Measurements from ENCODE around the gene KAT5.
"Not testable (repeated sequence)": the region's sequence is repeated elsewhere in the genome, so short reads cannot be mapped to it uniquely, and the experiment has no call there.

Gene KAT5

DNA sequence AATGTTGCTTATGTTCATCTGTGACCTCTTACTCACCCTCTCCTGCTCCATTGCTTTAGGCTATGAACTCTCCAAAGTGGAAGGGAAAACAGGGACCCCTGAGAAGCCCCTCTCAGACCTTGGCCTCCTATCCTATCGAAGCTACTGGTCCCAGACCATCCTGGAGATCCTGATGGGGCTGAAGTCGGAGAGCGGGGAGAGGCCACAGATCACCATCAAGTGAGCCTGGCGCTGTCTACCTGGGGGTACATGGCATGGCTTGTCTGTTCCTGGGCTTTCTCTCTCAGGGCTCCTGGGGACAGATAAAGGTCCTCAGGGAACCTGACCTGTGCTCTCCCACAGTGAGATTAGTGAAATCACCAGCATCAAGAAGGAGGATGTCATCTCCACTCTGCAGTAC, 6.5 kb downstream of the KAT5 start:
- DNase-seq = no peak
- peaks cover 66% of the 10 kb centered on the region for H3K36me3 Mint-ChIP-seq (ENCODE audit: low read depth)
- peak overlapping the region; percentile 92 for H3K27ac Mint-ChIP-seq

DNA sequence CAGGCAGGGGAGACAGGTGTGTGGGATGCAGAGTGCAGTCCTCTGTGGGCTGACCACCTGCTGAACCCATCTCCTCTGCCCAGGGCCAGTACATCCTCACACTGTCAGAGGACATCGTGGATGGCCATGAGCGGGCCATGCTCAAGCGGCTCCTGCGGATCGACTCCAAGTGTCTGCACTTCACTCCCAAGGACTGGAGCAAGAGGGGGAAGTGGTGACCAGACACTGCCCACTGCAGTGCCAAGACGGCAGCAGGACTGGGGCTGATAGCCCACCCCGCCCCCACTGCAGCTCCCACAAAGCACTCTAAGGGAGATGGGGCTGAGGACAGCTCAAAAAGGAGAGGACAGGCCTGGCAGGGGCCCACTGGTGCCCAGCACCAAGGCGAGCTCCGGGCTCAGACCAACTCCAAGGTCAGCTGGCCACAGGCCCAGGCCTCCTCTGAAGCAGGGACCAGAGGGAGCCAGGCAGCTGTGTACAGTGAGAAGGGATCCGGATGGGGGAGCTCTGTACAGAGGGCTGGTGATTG, 7.0 kb downstream of the KAT5 start:
- DNase-seq = no peak
- peaks cover 61% of the 10 kb centered on the region for H3K36me3 Mint-ChIP-seq (ENCODE audit: low read depth)
- H3K27me3 Mint-ChIP-seq = no peaks in the 10 kb centered on the region
- peak overlapping the region; percentile 92 for H3K27ac Mint-ChIP-seq
- H3K4me3 Mint-ChIP-seq = peak overlapping the region; percentile 95
- H3K4me1 Mint-ChIP-seq (ENCODE audit: low read depth) = peaks cover 37% of the 10 kb centered on the region
- no peaks in the 10 kb centered on the region for H3K9me3 Mint-ChIP-seq

More for the DNA sequence above, 6.5 kb downstream of the KAT5 start:
- peak overlapping the region; percentile 95 for H3K4me3 Mint-ChIP-seq
- H3K27me3 Mint-ChIP-seq = no peaks in the 10 kb centered on the region
- H3K4me1 Mint-ChIP-seq (ENCODE audit: low read depth) = peaks cover 41% of the 10 kb centered on the region
- H3K9me3 Mint-ChIP-seq = no peaks in the 10 kb centered on the region

- no peak for DNase-seq
- H3K36me3 Mint-ChIP-seq (ENCODE audit: low read depth) = peaks cover 53% of the 10 kb centered on the region
- peak overlapping the region; percentile 95 for H3K4me3 Mint-ChIP-seq
- peaks cover 29% of the 10 kb centered on the region for H3K4me1 Mint-ChIP-seq (ENCODE audit: low read depth)
- peak overlapping the region; percentile 92 for H3K27ac Mint-ChIP-seq
- H3K9me3 Mint-ChIP-seq = no peaks in the 10 kb centered on the region
- H3K27me3 Mint-ChIP-seq = no peaks in the 10 kb centered on the region
Observed at GRCh38 chr11:65719871-65720210, 7.8 kb downstream of the KAT5 start.

DNA sequence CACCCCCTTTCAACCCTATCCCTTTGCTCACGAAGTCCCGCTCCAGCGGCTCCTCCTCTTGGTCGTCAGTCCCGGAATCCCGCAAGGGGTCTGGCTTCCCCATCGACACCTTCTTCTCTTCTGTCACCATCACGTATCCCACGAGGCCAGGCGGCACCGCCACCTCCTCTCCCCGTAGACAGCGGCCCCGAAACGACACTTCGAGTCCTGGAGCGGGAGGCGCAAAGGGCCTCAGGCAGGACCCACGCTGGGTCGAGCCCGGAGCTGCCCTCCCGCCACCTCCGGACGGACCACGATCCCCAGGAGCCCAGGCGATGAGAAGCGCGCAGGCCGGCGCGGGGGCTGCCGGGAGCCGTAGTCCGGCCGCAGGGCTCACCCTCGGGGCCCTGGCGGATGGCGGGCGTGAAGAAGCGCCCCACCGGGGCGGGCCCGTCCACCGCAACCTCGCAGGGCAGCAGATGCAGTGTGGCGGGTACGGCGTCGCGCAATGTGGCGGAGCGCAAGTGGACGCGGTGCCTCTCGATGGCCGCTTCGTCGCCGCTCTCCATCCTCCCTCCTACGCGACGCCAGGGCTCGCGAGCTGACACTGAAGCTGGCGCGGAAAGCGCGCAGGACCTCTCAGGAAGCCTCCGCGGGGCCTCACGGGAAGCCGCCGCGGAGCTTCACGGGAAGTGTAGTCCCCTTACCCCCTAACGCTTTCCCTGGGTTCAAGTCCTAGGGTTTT, 8.3 kb downstream of the KAT5 start, which contains the start of gene RNASEH2C:
RNASEH2C (minus strand) TSS at position 588 of the 724 bp plus-strand sequence; CDS start at position 548, 40 bp downstream.
- peak; percentile 88 for DNase-seq
- Mint-ChIP-seq H3K27me3 (no peaks in the 10 kb centered on the region), H3K4me1 (ENCODE audit: low read depth) (peaks cover 26% of the 10 kb centered on the region), H3K9me3 (no peaks in the 10 kb centered on the region), H3K27ac (peak within 1 kb of the TSS; percentile 92), H3K4me3 (peak within 1 kb of the TSS; percentile 95), H3K36me3 (ENCODE audit: low read depth) (peaks cover 48% of the 10 kb centered on the region)

DNA sequence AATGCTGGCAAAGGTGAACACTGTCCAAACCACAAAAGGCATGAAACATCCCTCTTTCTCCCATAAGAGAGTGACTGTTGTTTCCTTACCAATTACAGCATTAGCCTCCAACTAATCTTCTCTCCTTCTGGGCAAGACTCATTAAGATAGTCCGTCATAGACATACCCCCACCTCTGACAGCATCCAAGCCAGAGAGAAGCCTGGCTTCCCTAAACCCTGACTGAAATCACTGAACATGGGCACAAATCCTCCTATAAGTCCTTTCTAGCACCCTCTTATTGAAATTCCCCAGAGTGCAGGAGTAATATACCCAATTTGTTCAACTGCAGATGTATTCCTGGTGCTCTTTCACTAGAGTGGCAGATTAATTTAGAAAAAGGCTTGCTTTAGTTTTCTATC, 10.2 kb downstream of the KAT5 start:
- Mint-ChIP-seq H3K4me1 (ENCODE audit: low read depth) (peaks cover 24% of the 10 kb centered on the region), H3K36me3 (ENCODE audit: low read depth) (peaks cover 31% of the 10 kb centered on the region), H3K4me3 (peak overlapping the region; percentile 8), H3K27me3 (no peaks in the 10 kb centered on the region), H3K27ac (no peak overlapping the region), H3K9me3 (no peaks in the 10 kb centered on the region)
- DNase-seq = no peak

GRCh38 chr11:65726660-65727059, 14.6 kb downstream of the KAT5 start:
- Mint-ChIP-seq H3K27me3 (peaks cover 3% of the 10 kb centered on the region), H3K4me1 (ENCODE audit: low read depth) (no peaks in the 10 kb centered on the region), H3K4me3 (no peak overlapping the region), H3K36me3 (ENCODE audit: low read depth) (no peaks in the 10 kb centered on the region), H3K27ac (no peak overlapping the region), H3K9me3 (no peaks in the 10 kb centered on the region)
- no peak for DNase-seq

GRCh38 chr11:65727865-65728264, 15.8 kb downstream of the KAT5 start:
- no peak overlapping the region for H3K4me3 Mint-ChIP-seq
- no peak overlapping the region for H3K27ac Mint-ChIP-seq
- no peaks in the 10 kb centered on the region for H3K36me3 Mint-ChIP-seq (ENCODE audit: low read depth)
- no peak for DNase-seq
- peaks cover 9% of the 10 kb centered on the region for H3K27me3 Mint-ChIP-seq
- no peaks in the 10 kb centered on the region for H3K9me3 Mint-ChIP-seq
- no peaks in the 10 kb centered on the region for H3K4me1 Mint-ChIP-seq (ENCODE audit: low read depth)

- no peaks in the 10 kb centered on the region for H3K36me3 Mint-ChIP-seq (ENCODE audit: low read depth)
- DNase-seq = no peak
- no peaks in the 10 kb centered on the region for H3K4me1 Mint-ChIP-seq (ENCODE audit: low read depth)
- H3K27ac Mint-ChIP-seq = no peak overlapping the region
- no peaks in the 10 kb centered on the region for H3K9me3 Mint-ChIP-seq
- peaks cover 22% of the 10 kb centered on the region for H3K27me3 Mint-ChIP-seq
- no peak overlapping the region for H3K4me3 Mint-ChIP-seq
Observed at GRCh38 chr11:65730461-65730860, 18.4 kb downstream of the KAT5 start.

GRCh38 chr11:65735111-65735510, 23.1 kb downstream of the KAT5 start:
- peaks cover 38% of the 10 kb centered on the region for H3K27me3 Mint-ChIP-seq
- not testable (repeated sequence) for DNase-seq; H3K4me3 Mint-ChIP-seq; H3K27ac Mint-ChIP-seq; H3K4me1 Mint-ChIP-seq (ENCODE audit: low read depth); H3K36me3 Mint-ChIP-seq (ENCODE audit: low read depth); H3K9me3 Mint-ChIP-seq

- Mint-ChIP-seq H3K4me1 (ENCODE audit: low read depth) (no peaks in the 10 kb centered on the region), H3K27ac (no peak overlapping the region), H3K27me3 (peaks cover 36% of the 10 kb centered on the region), H3K4me3 (no peak overlapping the region), H3K36me3 (ENCODE audit: low read depth) (no peaks in the 10 kb centered on the region), H3K9me3 (peaks cover 6% of the 10 kb centered on the region)
- no peak for DNase-seq
Observed at GRCh38 chr11:65736810-65737209, 24.8 kb downstream of the KAT5 start.

GRCh38 chr11:65739022-65739421, 27.0 kb downstream of the KAT5 start:
- H3K4me3 Mint-ChIP-seq = no peak overlapping the region
- peaks cover 25% of the 10 kb centered on the region for H3K27me3 Mint-ChIP-seq
- H3K4me1 Mint-ChIP-seq (ENCODE audit: low read depth) = no peaks in the 10 kb centered on the region
- no peak overlapping the region for H3K27ac Mint-ChIP-seq
- no peak for DNase-seq
- no peaks in the 10 kb centered on the region for H3K36me3 Mint-ChIP-seq (ENCODE audit: low read depth)
- H3K9me3 Mint-ChIP-seq = peaks cover 6% of the 10 kb centered on the region

- no peak for DNase-seq
- no peak overlapping the region for H3K27ac Mint-ChIP-seq
- peaks cover 29% of the 10 kb centered on the region for H3K27me3 Mint-ChIP-seq
- no peaks in the 10 kb centered on the region for H3K4me1 Mint-ChIP-seq (ENCODE audit: low read depth)
- H3K4me3 Mint-ChIP-seq = no peak overlapping the region
- H3K9me3 Mint-ChIP-seq = peaks cover 6% of the 10 kb centered on the region
- H3K36me3 Mint-ChIP-seq (ENCODE audit: low read depth) = no peaks in the 10 kb centered on the region
Observed at GRCh38 chr11:65741185-65741584, 29.1 kb downstream of the KAT5 start.

GRCh38 chr11:65742353-65742752, 30.3 kb downstream of the KAT5 start:
- H3K36me3 Mint-ChIP-seq (ENCODE audit: low read depth) = no peaks in the 10 kb centered on the region
- peaks cover 28% of the 10 kb centered on the region for H3K27me3 Mint-ChIP-seq
- H3K4me1 Mint-ChIP-seq (ENCODE audit: low read depth) = no peaks in the 10 kb centered on the region
- no peak for DNase-seq
- no peak overlapping the region for H3K4me3 Mint-ChIP-seq
- no peaks in the 10 kb centered on the region for H3K9me3 Mint-ChIP-seq
- H3K27ac Mint-ChIP-seq = no peak overlapping the region

GRCh38 chr11:65743681-65744025, 31.6 kb downstream of the KAT5 start:
- Mint-ChIP-seq H3K4me1 (ENCODE audit: low read depth) (no peaks in the 10 kb centered on the region), H3K4me3 (no peak overlapping the region), H3K36me3 (ENCODE audit: low read depth) (no peaks in the 10 kb centered on the region), H3K9me3 (no peaks in the 10 kb centered on the region), H3K27me3 (peaks cover 22% of the 10 kb centered on the region), H3K27ac (no peak overlapping the region)
- no peak for DNase-seq

GRCh38 chr11:65744026-65744698, 32.1 kb downstream of the KAT5 start:
- Mint-ChIP-seq H3K27me3 (peaks cover 24% of the 10 kb centered on the region), H3K27ac (no peak overlapping the region), H3K9me3 (no peaks in the 10 kb centered on the region), H3K4me1 (ENCODE audit: low read depth) (no peaks in the 10 kb centered on the region), H3K4me3 (no peak overlapping the region), H3K36me3 (ENCODE audit: low read depth) (no peaks in the 10 kb centered on the region)
- DNase-seq = no peak
